Esophagus muscularis mucosa (tissue), 3 donors: ENCODE measurements around the gene SLC22A12.
"Not testable (repeated sequence)": the region's sequence is repeated elsewhere in the genome, so short reads cannot be mapped to it uniquely, and the experiment has no call there.

ENCODE experiments used
- CTCF ChIP-seq, 3 experiments: fragments of 200-600 bp in 2 of 3; fragments of 450-650 bp in 1 of 3; sonication (generic) in 2 of 3; IDR thresholded peaks; one replicate each; pipeline ENCODE4 v1.5.1; 2017 to 2019; ENCODE audit warnings: antibody characterized with exemption in 3 of 3, mild to moderate bottlenecking in 2 of 3, moderate library complexity in 1 of 3
- POLR2A ChIP-seq: fragments of 450-650 bp; IDR thresholded peaks from one replicate; pipeline ENCODE4 v1.6.1; 2017; ENCODE audit warnings: antibody characterized with exemption, moderate library complexity, mild to moderate bottlenecking, low read depth

- TF ChIP-seq POLR2A; CTCF (IDR thresholded peaks at IDR 0.05): not testable (repeated sequence)
These were observed 29.6 kb upstream of the SLC22A12 start for GRCh38 chr11:64561429-64561828.
